HCT116 (cell line): ENCODE measurements around the gene ALG3. TPM values are rescaled to one million over a fixed set of nuclear protein-coding genes. Genes with fewer than 3 reads are reported as not detected.

Source experiments
- ATAC-seq: fragments of 200-7000 bp; cut with Tn5 transposase; 2 replicates; pipeline ENCODE4 v1.9.1; 2020; ENCODE audit warnings: mild to moderate bottlenecking, moderate library complexity
- BruUV-seq: library from RNA; stranded (reverse); fragments of 400-500 nt; replicated peaks from 2 replicates; lab custom pipeline; 2021; lab: Mats Ljungman, UMichigan
- CTCF ChIA-PET: fragments of 300-600 bp; sonication (Branson Sonifier 250); formaldehyde crosslinking; loops from one replicate; lab custom pipeline; 2021; ENCODE audit warnings: antibody characterized with exemption; lab: Charles Lee
- POLR2A ChIA-PET: fragments of 300-600, 350-600 bp; sonication (Branson Sonifier 250); formaldehyde crosslinking; loops from one replicate; lab custom pipeline; 2021; ENCODE audit warnings: antibody characterized with exemption; lab: Charles Lee
- RAD21 ChIA-PET, 2 experiments: fragments of 300-600 bp; sonication (Branson Sonifier 250); formaldehyde crosslinking; loops; one replicate each; lab custom pipeline; 2023; ENCODE audit warnings: low total read pairs in 2 of 2; ENCODE audit not compliant: uncharacterized antibody in 2 of 2, unreplicated experiment in 2 of 2, low non-redundant PET in 1 of 2; lab: Charles Lee
- DNase-seq: peaks from one replicate; pipeline ENCODE4 v3.0.0-alpha.2; 2010; ENCODE audit warnings: low read depth, low spot score
- H2AFZ ChIP-seq: fragments of 200-600 bp; shearing (Covaris generic), sonication (generic); 2 replicates; pipeline ENCODE4 v1.6.1; 2017; ENCODE audit warnings: low read depth, mixed run types, mixed read lengths, antibody characterized with exemption, low read length; ENCODE audit not compliant: poor library complexity, severe bottlenecking
- H3K27ac ChIP-seq: 2 replicates; pipeline ENCODE4 v1.5.1; 2012; ENCODE audit warnings: low read depth, low read length
- H3K27me3 ChIP-seq: fragments of 200-600 bp; sonication (generic); 2 replicates; pipeline ENCODE4 v1.6.1; 2016; ENCODE audit warnings: mixed run types, low read length, mixed read lengths; ENCODE audit not compliant: insufficient read depth
- H3K36me3 ChIP-seq, 2 experiments: fragments of 200-500 bp in 1 of 2; fragments of 200-600 bp in 1 of 2; sonication (Bioruptor generic) in 1 of 2; sonication (generic) in 1 of 2; 2 replicates each; pipeline versions ENCODE4 v1.5.1 to v1.6.1; 2014 to 2016; ENCODE audit warnings: low read length in 2 of 2, inconsistent platforms in 1 of 2, mixed read lengths in 1 of 2, mixed run types in 1 of 2; ENCODE audit not compliant: insufficient read depth in 2 of 2, control insufficient read depth in 1 of 2
- H3K4me1 ChIP-seq, 2 experiments: fragments of 200-600 bp in 1 of 2; sonication (generic) in 1 of 2; 2 replicates each; pipeline versions ENCODE4 v1.5.1 to v1.6.1; 2012 to 2017; ENCODE audit warnings: low read length in 2 of 2, inconsistent platforms in 1 of 2, mild to moderate bottlenecking in 1 of 2, mixed read lengths in 1 of 2, mixed run types in 1 of 2, moderate library complexity in 1 of 2; ENCODE audit not compliant: insufficient read depth in 2 of 2, control insufficient read depth in 1 of 2
- H3K4me2 ChIP-seq: fragments of 200-600 bp; sonication (generic); 2 replicates; pipeline ENCODE4 v1.6.1; 2017; ENCODE audit warnings: mixed run types, low read length, mixed read lengths
- H3K4me3 ChIP-seq, 2 experiments: fragments of 200-600 bp in 1 of 2; sonication (generic) in 1 of 2; replicated peaks in 1 of 2; 2 replicates each; pipeline ENCODE4 v1.5.1; 2011 to 2016; ENCODE audit warnings: low read length in 2 of 2, control low read depth in 1 of 2, low read depth in 1 of 2, mild to moderate bottlenecking in 1 of 2, mixed read lengths in 1 of 2, mixed run types in 1 of 2
- H3K79me2 ChIP-seq: fragments of 200-600 bp; sonication (generic); 2 replicates; pipeline ENCODE4 v1.6.1; 2017; ENCODE audit warnings: mild to moderate bottlenecking, mixed run types, low read length, moderate library complexity, mixed read lengths; ENCODE audit not compliant: insufficient read depth
- H3K9ac ChIP-seq: fragments of 200-600 bp; sonication (generic); 2 replicates; pipeline ENCODE4 v1.6.1; 2016; ENCODE audit warnings: low read length, mixed read lengths
- H3K9me2 ChIP-seq: fragments of 200-600 bp; sonication (generic), shearing (Covaris generic); 2 replicates; pipeline ENCODE4 v1.6.1; 2017; ENCODE audit warnings: mixed run types, mild to moderate bottlenecking, moderate library complexity; ENCODE audit not compliant: insufficient read depth
- H3K9me3 ChIP-seq, 2 experiments: fragments of 200-500 bp in 1 of 2; fragments of 200-600 bp in 1 of 2; sonication (Bioruptor generic) in 1 of 2; sonication (generic) in 1 of 2; 2 replicates each; pipeline ENCODE4 v1.6.1; 2014 to 2017; ENCODE audit warnings: low read length in 2 of 2, mixed read lengths in 2 of 2, inconsistent platforms in 1 of 2, low read depth in 1 of 2, mild to moderate bottlenecking in 1 of 2, mixed run types in 1 of 2, moderate library complexity in 1 of 2; ENCODE audit not compliant: control insufficient read depth in 1 of 2, insufficient read depth in 1 of 2
- H4K20me1 ChIP-seq: fragments of 200-600 bp; sonication (generic), shearing (Covaris generic); 2 replicates; pipeline ENCODE4 v1.6.1; 2017; ENCODE audit warnings: mixed run types, mild to moderate bottlenecking, moderate library complexity; ENCODE audit not compliant: insufficient read depth
- CBX3 ChIP-seq: IDR thresholded peaks from 2 replicates; pipeline ENCODE4 v1.6.1; 2012; ENCODE audit warnings: low read depth
- CTCF ChIP-seq, 3 experiments: fragments of 200-600 bp in 1 of 3; sonication (generic) in 1 of 3; IDR thresholded peaks in 2 of 3; conservative IDR thresholded peaks in 1 of 3; 2 replicates each; pipeline ENCODE4 v1.5.1; 2012 to 2017; ENCODE audit warnings: low read depth in 2 of 3, low read length in 2 of 3, antibody characterized with exemption in 1 of 3, borderline replicate concordance in 1 of 3, control low read depth in 1 of 3, mild to moderate bottlenecking in 1 of 3, mixed read lengths in 1 of 3, mixed run types in 1 of 3, moderate library complexity in 1 of 3; ENCODE audit not compliant: insufficient read depth in 1 of 3
- EGR1 ChIP-seq: IDR thresholded peaks from 2 replicates; pipeline ENCODE4 v1.6.1; 2012; ENCODE audit warnings: low read depth
- EZH2 ChIP-seq: fragments of 200-600 bp; sonication (generic); IDR thresholded peaks from 2 replicates; pipeline ENCODE4 v1.6.1; 2017; ENCODE audit warnings: antibody characterized with exemption, mixed run types
- EZH2phosphoT487 ChIP-seq: fragments of 200-600 bp; IDR thresholded peaks from 2 replicates; pipeline ENCODE4 v1.6.1; 2018; ENCODE audit warnings: antibody characterized with exemption, borderline replicate concordance
- POLR2A ChIP-seq: IDR thresholded peaks from 2 replicates; pipeline ENCODE4 v1.7.0; 2011; ENCODE audit warnings: borderline replicate concordance; ENCODE audit not compliant: insufficient read depth, insufficient read length; ENCODE audit errors: extremely low read depth
- SIN3A ChIP-seq: IDR thresholded peaks from 2 replicates; pipeline ENCODE4 v1.6.1; 2012; ENCODE audit warnings: low read depth
- SP1 ChIP-seq: IDR thresholded peaks from 2 replicates; pipeline ENCODE4 v1.6.1; 2012; ENCODE audit warnings: low read depth
- SRF ChIP-seq: IDR thresholded peaks from 2 replicates; pipeline ENCODE4 v1.6.1; 2012; ENCODE audit warnings: low read depth
- TCF7L2 ChIP-seq: IDR thresholded peaks from 2 replicates; pipeline ENCODE4 v1.7.0; 2011; ENCODE audit warnings: borderline replicate concordance, inconsistent platforms; ENCODE audit not compliant: insufficient read depth, insufficient read length; ENCODE audit errors: extremely low read depth
- ZBTB33 ChIP-seq: IDR thresholded peaks from 2 replicates; pipeline ENCODE4 v1.6.1; 2011; ENCODE audit warnings: mild to moderate bottlenecking, low read length, moderate library complexity; ENCODE audit not compliant: insufficient replicate concordance; ENCODE audit errors: extremely low read depth
- ZNF274 ChIP-seq: fragments of 200-500 bp; sonication (Bioruptor generic); IDR thresholded peaks from 2 replicates; pipeline ENCODE4 v1.6.1; 2014; ENCODE audit warnings: mild to moderate bottlenecking, low read depth, low read length, inconsistent platforms
- intact Hi-C: fragments of 100-400 bp; cut with micrococcal nuclease; formaldehyde crosslinking; loops from 2 replicates; pipeline ENCODE4 v1.10.0; 2022
- total RNA-seq: library from RNA; stranded (reverse); gene quantifications from one replicate; pipeline ENCODE4 v1.2.1, GENCODE V29; 2021; ENCODE audit not compliant: unreplicated experiment

Gene ALG3
- total RNA-seq, 1 experiment from 2014 or later: 56.6 TPM

GRCh38 chr3:184223946-184224345 is 24.8 kb downstream of the ALG3 start (continued):
- TF ChIP-seq CTCF (IDR thresholded peaks at IDR 0.05 in 2 of 3, conservative IDR thresholded peaks at IDR 0.05 in 1 of 3; ENCODE audit: borderline replicate concordance in 1 of 3, insufficient read depth in 1 of 3, low read depth in 2 of 3, low read length in 2 of 3) (no peak), TCF7L2 (no peak)

- no peak for ATAC-seq
- DNase-seq: no peak
- CTCF ChIA-PET: no interaction called here
Measured at GRCh38 chr3:184222521-184222920, 26.2 kb downstream of the ALG3 start.

GRCh38 chr3:184218814-184219213 is 29.9 kb downstream of the ALG3 start:
- Histone ChIP-seq H2AFZ (no peak overlapping the region), H3K9ac (no peak overlapping the region), H3K79me2 (no peaks in the 10 kb centered on the region), H3K27ac (no peak overlapping the region), H3K4me3 (no peak overlapping the region), H4K20me1 (no peaks in the 10 kb centered on the region), H3K4me1 (peaks cover 0 to 4% of the 10 kb centered on the region in 2 experiments; a peak in 1 of 4 replicates), H3K9me2 (no peaks in the 10 kb centered on the region), H3K36me3 (no peaks in the 10 kb centered on the region), H3K27me3 (no peaks in the 10 kb centered on the region), H3K4me2 (no peak overlapping the region), H3K9me3 (no peaks in the 10 kb centered on the region)
- no peak for DNase-seq
- ChIA-PET POLR2A (no interaction called here), CTCF (no interaction called here), RAD21 (no interaction called here)
- BruUV-seq: no TSS peak
- TF ChIP-seq ZNF274 (no peak), TCF7L2 (no peak), SIN3A (no peak), ZBTB33 (no peak), SRF (no peak), POLR2A (no peak), EZH2 (no peak), CBX3 (no peak)
- intact Hi-C loops: no loop called here
- ATAC-seq: no peak

More at GRCh38 chr3:184222521-184222920, 26.2 kb downstream of the ALG3 start:
- BruUV-seq: no TSS peak
- Histone ChIP-seq H3K4me1 (peaks cover 0 to 4% of the 10 kb centered on the region in 2 experiments; a peak in 1 of 4 replicates), H3K27me3 (no peaks in the 10 kb centered on the region), H4K20me1 (no peaks in the 10 kb centered on the region), H3K9me2 (no peaks in the 10 kb centered on the region), H3K9me3 (no peaks in the 10 kb centered on the region), H3K4me2 (no peak overlapping the region), H3K79me2 (no peaks in the 10 kb centered on the region), H2AFZ (peak overlapping the region; percentile 45), H3K9ac (no peak overlapping the region), H3K4me3 (no peak overlapping the region), H3K36me3 (no peaks in the 10 kb centered on the region), H3K27ac (no peak overlapping the region)
- intact Hi-C loops: no loop called here
- TF ChIP-seq EZH2phosphoT487 (no peak), EGR1 (0 out of 2 replicates have a peak, but pooled peaks have one; percentile 29), SP1 (no peak)
- ChIA-PET POLR2A (no interaction called here), RAD21 (no interaction called here)
